HL-60 (cell line): ENCODE data around the gene REPS1.

Experiments
- SPI1 ChIP-seq: IDR thresholded peaks from 2 replicates; pipeline ENCODE4 v1.6.1; 2012; ENCODE audit warnings: low read depth, mild to moderate bottlenecking, borderline replicate concordance
- TF ChIP-seq, protein P1 (sequence below): IDR thresholded peaks from one replicate; pipeline ENCODE4 v1.5.1; 2011; ENCODE audit warnings: low read length, control low read depth, inconsistent platforms; ENCODE audit not compliant: insufficient read depth

DNA sequence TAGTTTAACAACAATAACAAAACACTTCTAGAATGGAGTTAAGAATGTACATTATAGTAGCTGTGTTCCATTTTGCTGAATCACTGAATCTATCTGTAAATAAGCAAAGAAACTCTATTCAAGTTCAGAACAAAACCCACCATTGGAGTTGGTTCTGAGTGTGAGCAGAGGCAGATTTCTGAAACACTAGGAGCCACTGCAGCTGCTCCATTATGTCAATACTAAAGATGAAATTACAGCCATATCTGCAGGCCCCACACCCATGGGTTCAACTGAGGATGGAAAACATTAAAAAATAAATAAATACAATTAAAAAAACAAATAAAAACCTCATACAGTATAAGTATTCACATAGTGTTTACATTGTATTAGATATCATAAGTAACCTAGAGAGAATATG, 91.0 kb downstream of the REPS1 start:
- TF ChIP-seq, protein P1, sequence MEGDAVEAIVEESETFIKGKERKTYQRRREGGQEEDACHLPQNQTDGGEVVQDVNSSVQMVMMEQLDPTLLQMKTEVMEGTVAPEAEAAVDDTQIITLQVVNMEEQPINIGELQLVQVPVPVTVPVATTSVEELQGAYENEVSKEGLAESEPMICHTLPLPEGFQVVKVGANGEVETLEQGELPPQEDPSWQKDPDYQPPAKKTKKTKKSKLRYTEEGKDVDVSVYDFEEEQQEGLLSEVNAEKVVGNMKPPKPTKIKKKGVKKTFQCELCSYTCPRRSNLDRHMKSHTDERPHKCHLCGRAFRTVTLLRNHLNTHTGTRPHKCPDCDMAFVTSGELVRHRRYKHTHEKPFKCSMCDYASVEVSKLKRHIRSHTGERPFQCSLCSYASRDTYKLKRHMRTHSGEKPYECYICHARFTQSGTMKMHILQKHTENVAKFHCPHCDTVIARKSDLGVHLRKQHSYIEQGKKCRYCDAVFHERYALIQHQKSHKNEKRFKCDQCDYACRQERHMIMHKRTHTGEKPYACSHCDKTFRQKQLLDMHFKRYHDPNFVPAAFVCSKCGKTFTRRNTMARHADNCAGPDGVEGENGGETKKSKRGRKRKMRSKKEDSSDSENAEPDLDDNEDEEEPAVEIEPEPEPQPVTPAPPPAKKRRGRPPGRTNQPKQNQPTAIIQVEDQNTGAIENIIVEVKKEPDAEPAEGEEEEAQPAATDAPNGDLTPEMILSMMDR, result no peak
- TF ChIP-seq SPI1, result no peak
